ENCODE measurements around the gene CCDC6.

DNA sequence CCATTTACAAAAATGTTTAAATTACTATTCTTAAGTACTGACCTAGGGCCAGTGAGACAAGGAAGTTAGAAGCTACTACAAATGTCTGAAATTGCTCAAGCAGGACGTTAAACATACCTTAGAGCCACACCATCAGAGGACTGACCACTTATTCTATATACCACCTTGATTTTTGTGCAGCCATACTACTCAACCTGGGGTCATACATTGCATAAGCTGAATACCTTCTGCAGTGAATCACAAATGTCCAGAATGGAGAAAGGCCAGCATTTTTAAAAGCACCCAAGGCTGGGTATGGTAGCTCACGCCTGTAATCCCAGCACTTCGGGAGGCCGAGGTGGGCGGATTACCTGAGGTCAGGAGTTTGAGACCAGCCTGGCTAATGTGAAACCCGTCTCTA is 131.9 kb downstream of the CCDC6 start:
- TF ChIP-seq, protein P1, sequence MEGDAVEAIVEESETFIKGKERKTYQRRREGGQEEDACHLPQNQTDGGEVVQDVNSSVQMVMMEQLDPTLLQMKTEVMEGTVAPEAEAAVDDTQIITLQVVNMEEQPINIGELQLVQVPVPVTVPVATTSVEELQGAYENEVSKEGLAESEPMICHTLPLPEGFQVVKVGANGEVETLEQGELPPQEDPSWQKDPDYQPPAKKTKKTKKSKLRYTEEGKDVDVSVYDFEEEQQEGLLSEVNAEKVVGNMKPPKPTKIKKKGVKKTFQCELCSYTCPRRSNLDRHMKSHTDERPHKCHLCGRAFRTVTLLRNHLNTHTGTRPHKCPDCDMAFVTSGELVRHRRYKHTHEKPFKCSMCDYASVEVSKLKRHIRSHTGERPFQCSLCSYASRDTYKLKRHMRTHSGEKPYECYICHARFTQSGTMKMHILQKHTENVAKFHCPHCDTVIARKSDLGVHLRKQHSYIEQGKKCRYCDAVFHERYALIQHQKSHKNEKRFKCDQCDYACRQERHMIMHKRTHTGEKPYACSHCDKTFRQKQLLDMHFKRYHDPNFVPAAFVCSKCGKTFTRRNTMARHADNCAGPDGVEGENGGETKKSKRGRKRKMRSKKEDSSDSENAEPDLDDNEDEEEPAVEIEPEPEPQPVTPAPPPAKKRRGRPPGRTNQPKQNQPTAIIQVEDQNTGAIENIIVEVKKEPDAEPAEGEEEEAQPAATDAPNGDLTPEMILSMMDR (IDR thresholded peaks at IDR 0.05) = no peak
- no peak for TF ChIP-seq POLR2A (IDR thresholded peaks at IDR 0.05)
